GM21717 (cell line): ENCODE data around the gene KRTAP10-3.
"Not testable (repeated sequence)": the region's sequence is repeated elsewhere in the genome, so short reads cannot be mapped to it uniquely, and the experiment has no call there.

Source experiments
- ATAC-seq: cut with Tn5 transposase; IDR thresholded peaks from one replicate; pipeline ENCODE4 v1.9.1; 2021; ENCODE audit warnings: mild to moderate bottlenecking, moderate library complexity; ENCODE audit not compliant: unreplicated experiment

Gene KRTAP10-3

GRCh38 chr21:44590897-44591800 is 32.6 kb upstream of the KRTAP10-3 start:
- ATAC-seq, result not testable (repeated sequence)

- ATAC-seq, result no peak
These were observed 31.7 kb upstream of the KRTAP10-3 start for GRCh38 chr21:44590311-44590721.

DNA sequence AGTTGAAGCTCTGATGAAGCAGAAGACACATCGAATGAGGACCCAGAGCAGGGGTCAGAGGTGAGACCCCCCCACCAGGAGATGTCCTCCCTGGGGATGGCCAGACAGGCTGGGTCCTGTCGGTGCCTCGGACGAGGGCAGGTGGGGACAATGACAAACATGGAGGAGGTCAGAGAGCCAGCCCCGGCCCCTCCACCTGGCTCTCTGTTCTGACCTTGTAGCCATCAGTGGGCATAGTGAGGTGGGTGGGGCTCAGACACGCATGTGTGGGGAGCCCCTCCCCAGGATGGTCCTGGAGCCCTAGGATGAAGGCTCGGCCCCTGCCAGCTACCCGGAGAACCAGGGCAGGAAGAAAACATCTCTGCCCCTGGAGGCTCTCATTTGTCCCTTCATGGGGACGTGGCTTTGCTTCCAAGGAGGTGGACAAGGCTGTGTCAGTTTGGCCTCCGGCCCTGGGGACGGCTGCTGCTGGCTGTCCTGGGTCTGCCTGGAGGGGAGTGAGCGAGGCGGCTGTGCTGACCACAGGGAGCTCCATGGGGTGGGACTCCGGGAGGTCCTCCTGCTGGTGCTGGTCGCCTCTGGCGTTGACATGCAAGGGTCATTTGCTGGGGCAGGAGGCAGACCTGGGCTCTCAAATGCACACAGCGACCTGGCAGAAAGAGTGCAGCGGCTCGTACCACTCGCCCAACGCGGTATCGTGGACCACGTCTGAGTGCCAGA is 31.2 kb upstream of the KRTAP10-3 start:
- ATAC-seq, result no peak

DNA sequence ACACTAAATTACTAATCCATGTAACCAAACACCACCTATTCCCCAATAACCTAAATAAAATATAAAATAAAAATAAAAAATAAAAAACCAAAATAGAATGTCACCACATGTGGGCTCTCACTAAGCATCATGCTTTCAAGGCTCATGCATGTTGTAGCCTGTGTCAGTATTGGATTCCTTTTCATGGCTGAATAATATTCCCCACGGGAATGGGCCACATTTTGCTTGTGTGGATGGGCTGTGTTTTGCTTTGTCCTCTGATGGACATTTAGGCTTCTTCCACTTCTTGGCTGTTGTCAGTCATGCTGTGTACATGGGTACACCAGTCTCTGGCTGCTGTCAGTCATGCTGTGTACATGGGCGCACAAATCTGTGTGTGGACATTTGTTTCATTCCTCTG is 30.5 kb upstream of the KRTAP10-3 start:
- no peak for ATAC-seq

- no peak for ATAC-seq
These were observed 27.3 kb upstream of the KRTAP10-3 start for GRCh38 chr21:44585892-44586291.

GRCh38 chr21:44583800-44584147 is 25.2 kb upstream of the KRTAP10-3 start:
- no peak for ATAC-seq

- no peak for ATAC-seq
These were observed 24.6 kb upstream of the KRTAP10-3 start for GRCh38 chr21:44583089-44583799.

- no peak for ATAC-seq
These were observed 23.5 kb upstream of the KRTAP10-3 start for GRCh38 chr21:44582055-44582454.

GRCh38 chr21:44581158-44581557 is 22.6 kb upstream of the KRTAP10-3 start:
- ATAC-seq, result no peak

DNA sequence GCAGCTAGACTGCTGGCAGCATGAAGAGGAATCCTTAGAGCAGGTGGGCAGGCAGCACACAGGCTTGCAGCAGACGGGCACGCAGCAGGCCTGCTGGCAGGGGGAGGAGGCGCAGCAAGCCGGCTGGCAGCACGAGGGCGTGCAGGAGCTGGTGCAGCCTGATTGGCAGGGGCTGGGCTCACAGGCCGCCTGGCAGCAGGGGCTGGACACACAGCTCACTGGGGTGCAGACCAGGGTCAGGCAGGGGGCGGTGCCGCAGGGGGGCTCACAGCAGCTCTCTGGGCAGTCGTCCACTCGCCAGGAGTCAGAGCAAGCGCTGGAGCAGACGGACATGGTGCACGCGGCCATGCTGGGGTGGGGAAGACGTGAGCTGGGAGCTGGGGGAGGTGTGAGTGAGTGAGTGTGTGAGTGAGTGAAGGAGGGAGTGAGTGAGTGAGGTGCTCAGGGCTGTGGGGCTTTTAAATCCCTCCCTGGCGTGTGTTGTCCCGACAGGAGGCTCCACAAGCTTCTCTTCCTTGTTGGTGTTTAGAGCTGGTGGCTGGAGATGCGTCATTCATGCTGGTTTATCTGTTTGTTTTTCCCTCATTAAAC is 21.7 kb upstream of the KRTAP10-3 start, which contains the start of gene KRTAP10-5:
Gene KRTAP10-5 (minus strand): TSS at position 374 of the 591 bp plus-strand sequence. CDS start 26 bp downstream, at position 348.
- ATAC-seq, result not testable (repeated sequence)

- no peak for ATAC-seq
These were observed 21.2 kb upstream of the KRTAP10-3 start for GRCh38 chr21:44579833-44580144.

DNA sequence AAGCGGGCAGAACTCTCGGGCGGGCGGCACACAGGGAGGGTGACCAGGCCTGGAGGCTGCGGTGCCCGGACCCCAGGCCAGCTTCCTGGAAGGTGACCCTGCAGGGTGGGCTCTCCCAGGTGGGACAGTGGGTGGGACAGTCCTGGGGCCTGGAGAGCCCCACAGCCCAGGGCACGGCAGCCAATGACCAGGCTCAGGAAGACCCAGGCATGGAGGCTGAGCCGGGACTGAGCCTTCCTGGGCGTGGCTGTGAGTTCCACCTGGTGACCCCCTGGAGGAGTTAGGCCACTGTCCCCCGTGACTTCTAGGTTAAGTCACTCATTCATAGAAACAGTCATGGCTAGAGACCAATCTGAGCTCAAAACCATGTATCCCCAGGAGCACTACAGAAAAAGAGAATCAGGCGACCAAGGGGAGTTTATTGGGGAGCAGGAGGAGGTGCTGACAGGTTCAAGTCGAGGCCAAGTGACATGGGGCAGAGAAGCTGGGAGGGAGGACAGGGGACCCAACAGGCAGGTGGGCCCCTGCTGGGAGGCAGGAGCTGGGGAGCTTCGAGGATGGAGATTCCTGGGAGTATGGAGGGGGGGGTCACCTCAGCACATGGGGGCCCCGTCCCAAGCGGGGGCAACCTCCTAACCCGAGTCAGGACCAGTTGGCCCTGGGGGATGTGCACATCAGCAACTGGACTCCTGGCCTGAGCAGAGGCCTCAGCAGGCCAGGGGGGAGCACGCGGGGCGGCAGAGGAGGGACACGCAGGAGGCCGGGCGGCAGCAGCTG is 20.6 kb upstream of the KRTAP10-3 start:
- no peak for ATAC-seq

- no peak for ATAC-seq
These were observed 19.9 kb upstream of the KRTAP10-3 start for GRCh38 chr21:44578371-44579055.

DNA sequence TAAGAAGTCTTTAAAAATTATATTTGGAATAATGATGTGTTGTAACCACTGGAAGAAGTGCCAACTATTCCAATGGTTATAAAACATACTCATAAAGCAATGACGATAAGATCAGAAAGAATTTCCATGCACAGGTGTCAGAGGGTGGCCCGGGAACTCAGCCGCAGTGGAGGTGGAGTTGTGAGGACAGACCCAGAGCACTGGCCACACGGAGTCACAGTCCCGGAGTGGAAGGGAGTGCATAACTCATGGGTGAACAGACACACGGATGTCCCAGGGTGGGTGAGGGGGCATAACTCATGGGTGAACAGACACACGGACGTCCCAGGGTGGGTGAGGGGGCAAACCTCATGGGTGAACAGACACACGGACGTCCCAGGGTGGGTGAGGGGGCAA is 17.4 kb upstream of the KRTAP10-3 start:
- no peak for ATAC-seq

- no peak for ATAC-seq
These were observed 16.9 kb upstream of the KRTAP10-3 start for GRCh38 chr21:44575307-44576024.

DNA sequence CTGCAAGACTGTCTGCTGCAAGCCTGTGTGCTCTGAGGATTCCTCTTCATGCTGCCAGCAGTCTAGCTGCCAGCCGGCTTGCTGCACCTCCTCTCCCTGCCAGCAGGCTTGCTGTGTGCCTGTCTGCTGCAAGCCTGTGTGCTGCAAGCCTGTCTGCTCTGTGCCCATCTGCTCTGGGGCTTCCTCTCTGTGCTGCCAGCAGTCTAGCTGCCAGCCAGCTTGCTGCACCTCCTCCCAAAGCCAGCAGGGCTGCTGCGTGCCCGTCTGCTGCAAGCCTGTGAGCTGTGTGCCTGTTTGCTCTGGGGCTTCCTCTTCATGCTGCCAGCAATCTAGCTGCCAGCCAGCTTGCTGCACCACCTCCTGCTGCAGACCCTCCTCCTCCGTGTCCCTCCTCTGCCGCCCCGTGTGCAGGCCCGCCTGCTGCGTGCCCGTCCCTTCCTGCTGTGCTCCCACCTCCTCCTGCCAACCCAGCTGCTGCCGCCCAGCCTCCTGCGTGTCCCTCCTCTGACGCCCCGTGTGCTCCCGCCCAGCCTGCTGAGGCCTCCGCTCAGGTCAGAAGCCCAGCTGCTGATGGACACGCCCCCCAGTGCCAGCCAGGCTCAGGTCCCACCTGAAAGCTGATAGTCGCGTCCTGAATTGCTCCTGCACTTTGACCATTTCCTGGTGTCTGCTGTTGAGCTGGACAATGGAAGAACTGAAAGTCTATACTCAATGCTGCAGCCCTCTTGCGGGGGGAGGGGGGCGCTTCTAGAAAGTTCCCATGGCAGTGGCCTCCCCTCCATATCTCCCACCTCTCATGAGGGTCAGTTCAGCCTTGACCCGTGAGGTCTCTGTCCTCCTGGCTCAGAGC is 16.1 kb upstream of the KRTAP10-3 start:
- no peak for ATAC-seq

DNA sequence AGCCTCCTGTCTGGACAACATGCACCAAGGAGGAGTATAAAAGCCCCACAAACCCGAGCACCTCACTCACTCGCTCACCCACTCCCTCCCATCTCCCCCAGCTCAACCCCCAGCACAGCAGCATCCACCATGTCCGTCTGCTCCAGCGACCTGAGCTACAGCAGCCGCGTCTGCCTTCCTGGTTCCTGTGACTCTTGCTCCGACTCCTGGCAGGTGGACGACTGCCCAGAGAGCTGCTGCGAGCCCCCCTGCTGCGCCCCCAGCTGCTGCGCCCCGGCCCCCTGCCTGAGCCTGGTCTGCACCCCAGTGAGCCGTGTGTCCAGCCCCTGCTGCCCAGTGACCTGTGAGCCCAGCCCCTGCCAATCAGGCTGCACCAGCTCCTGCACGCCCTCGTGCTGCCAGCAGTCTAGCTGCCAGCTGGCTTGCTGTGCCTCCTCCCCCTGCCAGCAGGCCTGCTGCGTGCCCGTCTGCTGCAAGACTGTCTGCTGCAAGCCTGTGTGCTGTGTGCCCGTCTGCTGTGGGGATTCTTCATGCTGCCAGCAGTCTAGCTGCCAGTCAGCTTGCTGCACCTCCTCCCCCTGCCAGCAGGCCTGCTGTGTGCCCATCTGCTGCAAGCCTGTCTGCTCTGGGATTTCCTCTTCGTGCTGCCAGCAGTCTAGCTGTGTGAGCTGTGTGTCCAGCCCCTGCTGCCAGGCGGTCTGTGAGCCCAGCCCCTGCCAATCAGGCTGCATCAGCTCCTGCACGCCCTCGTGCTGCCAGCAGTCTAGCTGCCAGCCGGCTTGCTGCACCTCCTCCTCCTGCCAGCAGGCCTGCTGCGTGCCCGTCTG is 15.2 kb upstream of the KRTAP10-3 start, which contains the start of gene KRTAP10-4:
Gene KRTAP10-4 (plus strand): TSS at position 100 of the 827 bp plus-strand sequence. CDS start 30 bp downstream, at position 130.
- not testable (repeated sequence) for ATAC-seq
